Umbilical cord (tissue), 2 donors: ENCODE measurements around the gene OCA2. TPM values are rescaled to one million over a fixed set of nuclear protein-coding genes. Genes with fewer than 3 reads are reported as not detected.
"Not testable (repeated sequence)": the region's sequence is repeated elsewhere in the genome, so short reads cannot be mapped to it uniquely, and the experiment has no call there.

ENCODE experiments used
- DNase-seq: peaks from one replicate; pipeline ENCODE4 v3.0.0-alpha.2; 2015; ENCODE audit warnings: low spot score
- total RNA-seq: library from RNA; depleted of rRNA; stranded (reverse); fragments of >200 nt; gene quantifications from one replicate; pipeline ENCODE4 v1.2.3, GENCODE V29; 2014; ENCODE audit warnings: low replicate concordance; ENCODE audit not compliant: insufficient read depth

Gene OCA2
- total RNA-seq, 1 donor from 2014 or later: 41.2 TPM

DNA sequence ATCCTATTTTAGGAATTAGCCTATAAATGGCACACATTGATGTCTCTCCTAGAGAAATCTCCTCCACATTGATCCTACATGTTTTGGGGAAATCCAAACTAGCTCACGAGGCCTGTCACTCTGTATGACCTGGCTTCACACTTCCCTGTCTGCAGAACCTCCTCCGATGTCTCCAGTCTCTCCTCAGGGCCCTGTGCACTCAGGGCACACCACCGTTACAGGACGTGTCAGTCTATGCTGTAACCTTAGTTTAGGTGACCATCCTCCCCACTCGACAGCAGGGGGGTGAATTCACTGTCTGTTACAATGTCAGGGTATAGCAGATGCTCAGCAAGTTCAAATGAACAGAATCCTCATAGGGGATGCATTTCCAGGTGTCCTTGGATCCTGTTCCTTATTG lies 249.1 kb downstream of the OCA2 start:
- DNase-seq: no peak

- DNase-seq: not testable (repeated sequence)
These were observed 250.2 kb downstream of the OCA2 start for GRCh38 chr15:27848936-27849335.

- no peak for DNase-seq
These were observed 251.1 kb downstream of the OCA2 start for GRCh38 chr15:27847775-27848710.

DNA sequence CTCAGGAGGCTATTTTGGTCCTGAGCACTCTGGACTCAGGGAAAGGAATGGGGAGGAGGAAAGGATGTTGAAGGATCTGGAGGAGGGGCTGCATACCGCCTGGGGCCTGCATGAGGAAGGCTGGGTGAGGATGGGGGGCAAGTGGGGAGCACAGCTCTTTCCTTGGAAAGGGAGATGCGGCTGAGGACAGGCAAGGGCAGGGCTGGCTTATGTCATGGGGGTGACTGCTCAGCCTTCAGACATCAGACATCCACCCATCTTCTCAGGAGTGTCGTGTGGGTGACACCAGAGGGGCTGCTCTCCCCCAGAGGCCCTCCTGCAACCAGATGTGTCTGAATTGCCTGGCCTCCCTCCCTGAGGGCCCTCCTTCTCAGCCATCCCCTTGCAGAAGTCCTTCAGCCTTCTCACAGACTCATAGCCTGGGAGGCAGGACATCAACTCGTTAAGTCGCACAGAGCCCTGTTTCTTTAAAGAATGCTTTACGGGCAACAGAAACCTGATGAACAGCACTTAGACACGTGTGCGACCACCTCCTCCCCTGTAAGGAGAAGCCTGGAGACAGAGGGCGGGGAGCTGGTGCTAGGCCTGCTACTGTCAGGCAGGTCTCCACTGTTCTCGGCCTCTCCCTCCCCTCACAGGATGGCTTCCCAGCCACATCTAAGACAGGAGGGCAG lies 252.3 kb downstream of the OCA2 start:
- DNase-seq: no peak

DNA sequence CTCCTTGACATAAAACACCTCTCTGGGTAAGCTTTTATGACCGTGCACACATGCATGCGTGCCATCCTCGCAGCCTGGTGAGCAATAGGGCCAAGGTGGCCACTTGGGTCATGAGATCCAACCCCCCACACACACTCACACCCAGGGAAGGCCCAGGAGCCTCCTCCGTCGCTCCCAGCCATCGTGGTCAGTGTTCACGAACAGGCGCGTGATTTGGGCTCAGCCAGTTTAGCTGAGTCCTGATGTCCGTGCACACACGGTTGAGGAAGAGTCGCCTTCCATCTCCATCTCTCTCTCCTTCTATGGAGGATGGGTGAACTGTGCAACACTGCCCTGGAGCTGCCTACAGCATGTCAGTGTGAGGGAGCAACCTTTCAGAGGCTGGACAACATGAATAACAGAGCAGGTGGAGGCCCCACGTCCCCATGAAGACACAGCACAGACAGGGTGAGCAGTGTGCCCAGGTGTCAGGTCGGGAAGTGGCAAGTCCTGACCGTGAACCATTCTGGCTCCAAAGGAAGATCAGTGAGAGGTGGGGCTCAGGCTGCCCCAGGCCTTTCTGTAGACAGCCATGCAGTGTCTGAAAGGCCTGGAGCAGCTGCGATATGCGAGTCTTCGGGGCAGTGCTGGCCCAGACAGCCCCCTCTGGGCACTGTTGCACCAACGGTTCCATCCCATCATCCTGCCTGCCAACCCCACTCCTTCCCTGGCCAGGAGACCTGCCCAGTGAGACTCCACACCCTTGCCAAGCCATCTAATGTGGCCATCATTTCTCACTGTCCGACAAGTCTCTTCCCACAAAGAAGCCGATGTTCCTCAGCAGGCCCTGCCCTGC lies 253.4 kb downstream of the OCA2 start:
- no peak for DNase-seq

- no peak for DNase-seq
These were observed 255.0 kb downstream of the OCA2 start for GRCh38 chr15:27844018-27844666.

DNA sequence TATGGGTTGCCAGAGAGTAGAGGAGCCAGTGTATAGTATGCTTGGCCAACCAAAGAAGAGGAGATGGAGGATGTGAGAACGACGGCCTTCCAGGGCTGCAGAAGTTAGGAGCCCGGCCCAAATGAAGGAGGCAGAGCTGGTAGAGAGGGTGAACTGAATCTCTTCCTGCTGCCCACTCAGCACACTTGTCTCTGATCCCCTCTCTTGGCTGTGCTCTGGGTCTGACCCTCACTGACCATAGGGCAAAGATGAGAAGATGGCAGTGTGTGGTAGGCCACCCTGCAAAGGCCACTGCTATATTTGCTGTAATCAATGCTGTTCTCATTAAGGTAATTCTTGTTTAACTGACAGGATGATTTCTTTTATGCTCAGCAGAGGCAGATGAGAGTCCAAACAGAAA lies 256.0 kb downstream of the OCA2 start:
- DNase-seq: no peak

- DNase-seq: no peak
These were observed 256.6 kb downstream of the OCA2 start for GRCh38 chr15:27842526-27842925.

DNA sequence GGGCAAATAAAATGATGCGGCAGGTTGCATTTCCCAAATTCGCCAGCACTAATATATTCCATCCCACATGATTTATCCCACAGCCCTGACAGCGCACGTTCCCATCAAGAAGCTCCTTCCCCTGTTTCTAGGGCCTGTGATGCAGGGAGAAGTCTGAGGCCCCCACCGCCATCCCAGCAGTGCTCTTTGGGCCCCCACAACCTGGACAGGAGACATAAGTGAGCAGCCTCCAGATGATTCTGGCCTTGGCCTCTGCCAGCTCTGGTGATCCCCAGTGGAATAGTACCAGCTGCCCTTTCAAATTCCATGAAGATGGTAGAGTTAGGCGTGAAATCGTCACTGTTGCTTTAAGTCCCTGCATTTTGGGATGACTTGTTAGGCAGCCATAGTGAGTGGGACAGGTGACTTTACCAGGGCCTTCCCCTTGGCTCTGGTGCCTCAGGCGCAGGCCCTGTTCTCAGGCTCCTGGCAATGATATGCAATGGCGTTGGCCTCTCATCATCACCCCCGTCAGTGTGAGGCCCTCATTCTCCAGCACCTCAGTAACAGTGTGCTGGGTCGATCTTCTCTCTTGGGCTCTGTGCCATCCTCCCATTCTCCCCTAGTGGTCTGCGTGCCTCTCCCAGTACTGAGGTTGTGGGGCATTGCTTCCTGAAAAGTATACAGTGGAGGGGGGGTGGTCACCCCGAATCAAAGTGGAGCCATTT lies 263.7 kb downstream of the OCA2 start:
- DNase-seq: no peak

DNA sequence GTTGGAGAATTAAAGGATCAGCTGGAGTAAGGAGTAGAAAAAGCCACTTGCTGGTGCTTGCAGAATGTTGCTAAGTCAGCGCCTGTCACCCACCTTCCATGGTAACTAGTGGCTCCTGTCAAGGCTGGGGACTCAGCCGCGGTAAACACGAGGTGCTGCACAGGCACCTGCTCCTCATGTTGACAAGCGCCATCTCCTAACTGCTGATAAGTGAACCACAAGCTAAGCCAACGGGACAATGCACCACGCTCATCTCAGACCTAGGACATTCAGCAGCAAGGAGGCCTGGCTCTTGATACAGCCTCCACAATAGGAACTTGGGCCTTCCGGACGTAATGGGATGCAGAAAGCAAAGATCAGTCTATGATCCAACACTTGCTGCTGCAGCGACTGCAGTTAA lies 264.4 kb downstream of the OCA2 start:
- DNase-seq: no peak

GRCh38 chr15:27833974-27834373 lies 265.1 kb downstream of the OCA2 start:
- no peak for DNase-seq

GRCh38 chr15:27833178-27833577 lies 265.9 kb downstream of the OCA2 start:
- DNase-seq: no peak

GRCh38 chr15:27832237-27832596 lies 266.9 kb downstream of the OCA2 start:
- DNase-seq: no peak

GRCh38 chr15:27831384-27832236 lies 267.5 kb downstream of the OCA2 start:
- no peak for DNase-seq

- no peak for DNase-seq
These were observed 270.4 kb downstream of the OCA2 start for GRCh38 chr15:27828746-27829145.

DNA sequence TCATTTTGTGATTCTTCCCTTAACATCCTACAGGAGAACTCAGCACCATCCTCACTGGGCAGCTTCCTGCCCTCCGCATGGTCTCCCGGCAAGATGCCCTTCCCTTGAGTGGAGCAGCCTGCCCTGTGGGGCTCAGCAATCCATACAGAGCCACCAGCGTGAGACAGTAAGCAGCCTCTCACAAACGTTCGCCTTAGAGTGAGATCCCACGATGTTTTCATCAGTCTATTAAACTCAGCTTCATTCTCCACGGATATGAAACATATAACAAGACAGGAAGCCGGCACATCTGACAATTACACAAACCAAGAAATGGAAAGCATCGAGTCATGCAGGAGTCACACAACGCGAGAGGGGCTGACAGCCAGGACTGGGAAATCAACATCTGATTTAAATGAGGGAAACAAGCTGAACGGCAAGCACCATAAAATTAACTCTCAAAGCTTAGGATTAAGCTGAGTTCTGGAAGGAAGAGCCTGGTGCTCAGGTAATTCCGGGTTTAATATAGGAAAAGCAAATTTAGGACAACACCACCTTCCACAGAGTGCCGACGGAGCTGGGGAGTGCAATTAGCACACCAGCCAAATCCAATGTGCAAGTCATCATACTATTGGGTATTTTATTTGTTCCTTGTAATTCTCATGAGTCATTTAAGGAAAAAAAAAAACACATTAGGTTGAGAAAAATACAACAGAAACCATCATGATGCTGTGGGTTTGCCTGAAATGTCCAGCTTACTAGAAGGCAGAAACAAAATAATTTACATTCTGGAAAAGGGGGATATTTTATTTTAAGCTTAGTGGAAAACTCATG lies 272.0 kb downstream of the OCA2 start:
- peak; percentile 19 for DNase-seq

GRCh38 chr15:27826411-27826810 lies 272.7 kb downstream of the OCA2 start:
- no peak for DNase-seq

- no peak for DNase-seq
These were observed 274.2 kb downstream of the OCA2 start for GRCh38 chr15:27824841-27825422.

- DNase-seq: no peak
These were observed 277.8 kb downstream of the OCA2 start for GRCh38 chr15:27821273-27821672.
